Activated naive CD8-positive, alpha-beta T cell treated with anti-CD3 and anti-CD28 coated beads, Interleukin-2, amount 50 U/mL, for 24 hours (primary cell): ENCODE measurements around the gene PGRMC1.

Experiments used
- ATAC-seq: fragments of 150-1000 bp; cut with Tn5 transposase; one replicate; pipeline ENCODE4 v1.10.0; 2021
- DNase-seq: peaks from one replicate; pipeline ENCODE4 v3.0.0; 2021
- H3K27ac Mint-ChIP-seq: one replicate; pipeline ENCODE4 v1.8.0; 2021; ENCODE audit warnings: mild to moderate bottlenecking, mixed read lengths
- H3K27me3 Mint-ChIP-seq: one replicate; pipeline ENCODE4 v1.8.0; 2021; ENCODE audit warnings: mixed read lengths
- H3K36me3 Mint-ChIP-seq: one replicate; pipeline ENCODE4 v1.8.0; 2021; ENCODE audit warnings: low read depth, mixed read lengths
- H3K4me1 Mint-ChIP-seq: one replicate; pipeline ENCODE4 v1.8.0; 2021; ENCODE audit warnings: mixed read lengths
- H3K4me3 Mint-ChIP-seq: one replicate; pipeline ENCODE4 v1.8.0; 2021; ENCODE audit warnings: mild to moderate bottlenecking, moderate library complexity, mixed read lengths
- H3K9me3 Mint-ChIP-seq: one replicate; pipeline ENCODE4 v1.8.0; 2021; ENCODE audit warnings: mixed read lengths

The PGRMC1 gene

GRCh38 chrX:119222932-119223331 is 13.2 kb upstream of the PGRMC1 start:
- Mint-ChIP-seq H3K4me3 (no peak overlapping the region), H3K27me3 (peaks cover 10% of the 10 kb centered on the region), H3K36me3 (no peaks in the 10 kb centered on the region), H3K9me3 (no peaks in the 10 kb centered on the region), H3K27ac (no peak overlapping the region), H3K4me1 (no peaks in the 10 kb centered on the region)
- no peak for DNase-seq
- no peak for ATAC-seq

- H3K27me3 Mint-ChIP-seq = peaks cover 10% of the 10 kb centered on the region
- DNase-seq = no peak
These were observed 12.3 kb upstream of the PGRMC1 start for GRCh38 chrX:119223783-119224182.

GRCh38 chrX:119226446-119226845 is 9.6 kb upstream of the PGRMC1 start:
- ATAC-seq (no peak), DNase-seq (no peak)
- Mint-ChIP-seq H3K9me3 (no peaks in the 10 kb centered on the region), H3K27ac (no peak overlapping the region), H3K4me3 (no peak overlapping the region), H3K4me1 (peaks cover 5% of the 10 kb centered on the region), H3K36me3 (no peaks in the 10 kb centered on the region), H3K27me3 (peaks cover 19% of the 10 kb centered on the region)

More at GRCh38 chrX:119223783-119224182, 12.3 kb upstream of the PGRMC1 start:
- no peaks in the 10 kb centered on the region for H3K9me3 Mint-ChIP-seq
- no peak overlapping the region for H3K4me3 Mint-ChIP-seq
- no peaks in the 10 kb centered on the region for H3K36me3 Mint-ChIP-seq
- H3K27ac Mint-ChIP-seq = no peak overlapping the region
- no peak for ATAC-seq
- no peaks in the 10 kb centered on the region for H3K4me1 Mint-ChIP-seq

- ATAC-seq (no peak), DNase-seq (no peak)
- Mint-ChIP-seq H3K4me3 (no peak overlapping the region), H3K9me3 (no peaks in the 10 kb centered on the region), H3K27ac (no peak overlapping the region), H3K4me1 (peaks cover 5% of the 10 kb centered on the region), H3K36me3 (no peaks in the 10 kb centered on the region), H3K27me3 (peaks cover 22% of the 10 kb centered on the region)
These were observed 7.4 kb upstream of the PGRMC1 start for GRCh38 chrX:119228512-119229252.

- H3K36me3 Mint-ChIP-seq = no peaks in the 10 kb centered on the region
- H3K9me3 Mint-ChIP-seq = no peaks in the 10 kb centered on the region
- H3K4me1 Mint-ChIP-seq = peaks cover 5% of the 10 kb centered on the region
- H3K27me3 Mint-ChIP-seq = peaks cover 26% of the 10 kb centered on the region
- ATAC-seq = no peak
- H3K4me3 Mint-ChIP-seq = no peak overlapping the region
- H3K27ac Mint-ChIP-seq = no peak overlapping the region
- DNase-seq = no peak
These were observed 6.9 kb upstream of the PGRMC1 start for GRCh38 chrX:119229253-119229615.

- H3K4me3 Mint-ChIP-seq = no peak overlapping the region
- DNase-seq (no peak), ATAC-seq (peak; percentile 59)
- peaks cover 28% of the 10 kb centered on the region for H3K27me3 Mint-ChIP-seq
- no peaks in the 10 kb centered on the region for H3K9me3 Mint-ChIP-seq
- H3K27ac Mint-ChIP-seq = no peak overlapping the region
- H3K4me1 Mint-ChIP-seq = peaks cover 12% of the 10 kb centered on the region
- H3K36me3 Mint-ChIP-seq = no peaks in the 10 kb centered on the region
These were observed 5.2 kb upstream of the PGRMC1 start for GRCh38 chrX:119230850-119231249.

GRCh38 chrX:119231936-119232445 is 4.1 kb upstream of the PGRMC1 start:
- no peak for DNase-seq

GRCh38 chrX:119235051-119235511 is 1.0 kb upstream of the PGRMC1 start:
- peaks cover 8% of the 10 kb centered on the region for H3K36me3 Mint-ChIP-seq
- H3K4me1 Mint-ChIP-seq = peaks cover 37% of the 10 kb centered on the region
- no peak overlapping the region for H3K27ac Mint-ChIP-seq
- ATAC-seq = no peak
- H3K27me3 Mint-ChIP-seq = peaks cover 12% of the 10 kb centered on the region
- DNase-seq = no peak
- H3K9me3 Mint-ChIP-seq = no peaks in the 10 kb centered on the region
- peak overlapping the region; percentile 97 for H3K4me3 Mint-ChIP-seq

More at GRCh38 chrX:119231936-119232445, 4.1 kb upstream of the PGRMC1 start:
- Mint-ChIP-seq H3K36me3 (no peaks in the 10 kb centered on the region), H3K27me3 (peaks cover 28% of the 10 kb centered on the region), H3K27ac (no peak overlapping the region), H3K4me1 (peaks cover 12% of the 10 kb centered on the region), H3K4me3 (no peak overlapping the region), H3K9me3 (no peaks in the 10 kb centered on the region)
- no peak for ATAC-seq

GRCh38 chrX:119236623-119237561 is 807 bp downstream of the PGRMC1 start:
- peaks cover 10% of the 10 kb centered on the region for H3K27me3 Mint-ChIP-seq
- H3K36me3 Mint-ChIP-seq = peaks cover 12% of the 10 kb centered on the region
- ATAC-seq = peak; percentile 35
- no peaks in the 10 kb centered on the region for H3K9me3 Mint-ChIP-seq
- peaks cover 49% of the 10 kb centered on the region for H3K4me1 Mint-ChIP-seq
- H3K27ac Mint-ChIP-seq = peak overlapping the region; percentile 84
- peak overlapping the region; percentile 97 for H3K4me3 Mint-ChIP-seq
- peak; percentile 9 for DNase-seq

- Mint-ChIP-seq H3K4me3 (peak overlapping the region; percentile 97), H3K4me1 (peaks cover 51% of the 10 kb centered on the region), H3K27me3 (peaks cover 10% of the 10 kb centered on the region), H3K27ac (peak overlapping the region; percentile 84), H3K36me3 (peaks cover 14% of the 10 kb centered on the region), H3K9me3 (no peaks in the 10 kb centered on the region)
- ATAC-seq (no peak), DNase-seq (no peak)
These were observed 1.5 kb downstream of the PGRMC1 start for GRCh38 chrX:119237562-119237942.

GRCh38 chrX:119238557-119238956 is 2.5 kb downstream of the PGRMC1 start:
- H3K27me3 Mint-ChIP-seq = peaks cover 9% of the 10 kb centered on the region
- ATAC-seq = no peak
- H3K4me3 Mint-ChIP-seq = peak overlapping the region; percentile 97
- H3K9me3 Mint-ChIP-seq = no peaks in the 10 kb centered on the region
- peaks cover 55% of the 10 kb centered on the region for H3K4me1 Mint-ChIP-seq
- H3K36me3 Mint-ChIP-seq = peaks cover 14% of the 10 kb centered on the region
- H3K27ac Mint-ChIP-seq = no peak overlapping the region
- no peak for DNase-seq

GRCh38 chrX:119240356-119240755 is 4.3 kb downstream of the PGRMC1 start:
- DNase-seq = no peak
- peaks cover 19% of the 10 kb centered on the region for H3K36me3 Mint-ChIP-seq
- no peaks in the 10 kb centered on the region for H3K9me3 Mint-ChIP-seq
- ATAC-seq = no peak
- no peak overlapping the region for H3K4me3 Mint-ChIP-seq
- no peak overlapping the region for H3K27ac Mint-ChIP-seq
- H3K27me3 Mint-ChIP-seq = no peaks in the 10 kb centered on the region
- H3K4me1 Mint-ChIP-seq = peaks cover 53% of the 10 kb centered on the region

GRCh38 chrX:119247702-119248101 is 11.6 kb downstream of the PGRMC1 start:
- peaks cover 15% of the 10 kb centered on the region for H3K4me1 Mint-ChIP-seq
- DNase-seq = no peak
- H3K36me3 Mint-ChIP-seq = peaks cover 14% of the 10 kb centered on the region
- H3K9me3 Mint-ChIP-seq = no peaks in the 10 kb centered on the region
- ATAC-seq = peak; percentile 49
- no peak overlapping the region for H3K27ac Mint-ChIP-seq
- no peaks in the 10 kb centered on the region for H3K27me3 Mint-ChIP-seq
- H3K4me3 Mint-ChIP-seq = no peak overlapping the region

GRCh38 chrX:119249891-119250290 is 13.8 kb downstream of the PGRMC1 start:
- Mint-ChIP-seq H3K4me3 (no peak overlapping the region), H3K4me1 (peaks cover 13% of the 10 kb centered on the region), H3K9me3 (no peaks in the 10 kb centered on the region), H3K27me3 (no peaks in the 10 kb centered on the region), H3K36me3 (peaks cover 11% of the 10 kb centered on the region), H3K27ac (no peak overlapping the region)
- DNase-seq (no peak), ATAC-seq (no peak)
